ENCODE data around the gene FANCI. TPM values are rescaled to one million over a fixed set of nuclear protein-coding genes. Genes with fewer than 3 reads are reported as not detected.

The FANCI gene
- total and polyA plus RNA-seq, 4 donors: 3.2 to 11.9 (median 6.3) TPM

DNA sequence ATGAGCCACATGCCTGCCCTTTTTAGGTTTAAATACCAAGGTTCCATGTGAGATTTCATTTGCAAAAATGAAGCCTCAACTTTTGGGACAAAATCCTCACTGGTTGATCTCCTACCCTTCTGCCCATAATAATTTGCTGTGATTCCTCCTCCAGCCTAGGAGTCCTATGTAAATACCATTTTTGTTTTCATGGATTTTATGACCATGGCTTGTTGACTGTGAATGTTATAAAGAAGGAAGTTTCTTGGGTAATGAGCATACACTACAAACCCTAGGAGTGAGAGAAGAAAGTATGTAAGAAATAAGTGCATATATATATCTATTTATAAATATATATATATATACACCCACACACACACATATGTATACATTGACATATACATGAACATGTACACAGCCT is 35.5 kb upstream of the FANCI start:
- Histone ChIP-seq H3K27ac (ENCODE audit: low read depth in 1 of 2, low read length in 1 of 2) (no peak overlapping the region), H3K4me3 (no peak overlapping the region), H3K36me3 (ENCODE audit: control insufficient read depth in 4 of 4, insufficient read depth in 4 of 4, low read length in 4 of 4) (peaks cover 0 to 2% (median 0%) of the 10 kb centered on the region in 4 donors), H3K9ac (ENCODE audit: insufficient read depth in 1 of 2, low read length in 2 of 2) (no peak overlapping the region), H3K9me3 (ENCODE audit: control insufficient read depth in 4 of 4, insufficient read depth in 3 of 4, low read length in 3 of 4) (no peaks in the 10 kb centered on the region), H3K4me1 (ENCODE audit: control insufficient read depth in 5 of 5, insufficient read depth in 5 of 5, low read length in 5 of 5) (peaks cover 0 to 5% (median 0%) of the 10 kb centered on the region in 5 donors), H3K27me3 (ENCODE audit: control insufficient read depth in 3 of 3, insufficient read depth in 3 of 3, low read length in 2 of 3) (no peaks in the 10 kb centered on the region)
- no peak for DNase-seq
- no peak for ATAC-seq (ENCODE audit: insufficient read depth, low FRiP score)
- TF ChIP-seq, protein P1, sequence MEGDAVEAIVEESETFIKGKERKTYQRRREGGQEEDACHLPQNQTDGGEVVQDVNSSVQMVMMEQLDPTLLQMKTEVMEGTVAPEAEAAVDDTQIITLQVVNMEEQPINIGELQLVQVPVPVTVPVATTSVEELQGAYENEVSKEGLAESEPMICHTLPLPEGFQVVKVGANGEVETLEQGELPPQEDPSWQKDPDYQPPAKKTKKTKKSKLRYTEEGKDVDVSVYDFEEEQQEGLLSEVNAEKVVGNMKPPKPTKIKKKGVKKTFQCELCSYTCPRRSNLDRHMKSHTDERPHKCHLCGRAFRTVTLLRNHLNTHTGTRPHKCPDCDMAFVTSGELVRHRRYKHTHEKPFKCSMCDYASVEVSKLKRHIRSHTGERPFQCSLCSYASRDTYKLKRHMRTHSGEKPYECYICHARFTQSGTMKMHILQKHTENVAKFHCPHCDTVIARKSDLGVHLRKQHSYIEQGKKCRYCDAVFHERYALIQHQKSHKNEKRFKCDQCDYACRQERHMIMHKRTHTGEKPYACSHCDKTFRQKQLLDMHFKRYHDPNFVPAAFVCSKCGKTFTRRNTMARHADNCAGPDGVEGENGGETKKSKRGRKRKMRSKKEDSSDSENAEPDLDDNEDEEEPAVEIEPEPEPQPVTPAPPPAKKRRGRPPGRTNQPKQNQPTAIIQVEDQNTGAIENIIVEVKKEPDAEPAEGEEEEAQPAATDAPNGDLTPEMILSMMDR (IDR thresholded peaks at IDR 0.05; ENCODE audit: control extremely low read depth, extremely low read depth): no peak

DNA sequence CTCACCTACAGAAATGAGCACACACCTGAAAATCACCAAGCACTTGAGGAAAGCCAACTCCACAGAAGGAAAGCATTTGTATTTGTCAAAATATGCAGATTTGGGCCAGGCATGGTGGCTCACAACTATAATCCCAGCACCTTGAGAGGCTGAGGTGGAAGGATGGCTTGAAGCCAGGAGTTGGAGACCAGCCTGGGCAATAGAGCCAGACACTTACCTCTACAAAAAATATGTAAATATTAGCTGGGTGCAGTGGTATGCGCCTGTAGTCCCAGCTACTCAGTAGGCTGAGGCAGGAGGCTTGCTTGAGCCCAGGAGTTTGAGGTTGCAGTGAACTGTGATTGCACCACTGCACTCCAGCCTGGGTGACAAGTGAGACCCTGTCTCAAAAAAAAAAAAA is 34.7 kb upstream of the FANCI start:
- DNase-seq: no peak
- WGBS, 2 donors: 70 to 100% methylated on average over 1 of the region's 1 CpG
- Histone ChIP-seq H3K9ac (ENCODE audit: insufficient read depth in 1 of 2, low read length in 2 of 2) (no peak overlapping the region), H3K36me3 (ENCODE audit: control insufficient read depth in 4 of 4, insufficient read depth in 4 of 4, low read length in 4 of 4) (peaks cover 0 to 2% (median 0%) of the 10 kb centered on the region in 4 donors), H3K4me3 (no peak overlapping the region), H3K9me3 (ENCODE audit: control insufficient read depth in 4 of 4, insufficient read depth in 3 of 4, low read length in 3 of 4) (no peaks in the 10 kb centered on the region), H3K4me1 (ENCODE audit: control insufficient read depth in 5 of 5, insufficient read depth in 5 of 5, low read length in 5 of 5) (peaks cover 0 to 5% (median 0%) of the 10 kb centered on the region in 5 donors), H3K27me3 (ENCODE audit: control insufficient read depth in 3 of 3, insufficient read depth in 3 of 3, low read length in 2 of 3) (no peaks in the 10 kb centered on the region), H3K27ac (ENCODE audit: low read depth in 1 of 2, low read length in 1 of 2) (no peak overlapping the region)
- TF ChIP-seq, protein P1 (IDR thresholded peaks at IDR 0.05; ENCODE audit: control extremely low read depth, extremely low read depth): no peak
- no peak for ATAC-seq (ENCODE audit: insufficient read depth, low FRiP score)

DNA sequence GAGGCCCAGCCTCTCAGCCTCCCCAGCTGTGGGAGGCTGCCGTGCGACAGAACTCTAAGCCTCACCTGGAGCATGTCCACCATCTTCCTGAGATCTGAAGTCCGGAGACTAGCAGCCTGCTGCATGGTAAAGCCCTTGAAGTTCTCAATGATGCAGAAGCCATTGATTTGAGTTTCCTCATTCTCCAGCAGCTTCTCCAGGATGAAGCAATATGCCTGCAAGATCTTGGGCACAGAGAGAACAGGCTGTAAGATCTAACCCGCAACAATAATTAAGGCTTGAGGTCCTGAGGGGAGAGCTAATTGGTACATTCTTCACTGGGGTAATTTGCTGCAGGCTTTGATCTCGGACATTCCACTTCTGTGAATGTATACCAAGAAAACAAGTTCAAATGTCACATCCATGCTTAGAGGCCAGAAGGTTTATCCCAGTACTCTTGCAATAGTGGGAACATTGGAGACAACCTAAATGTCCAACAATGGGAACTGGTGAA is 32.1 kb upstream of the FANCI start:
- Histone ChIP-seq H3K9ac (ENCODE audit: insufficient read depth in 1 of 2, low read length in 2 of 2) (no peak overlapping the region), H3K4me3 (no peak overlapping the region), H3K36me3 (ENCODE audit: control insufficient read depth in 4 of 4, insufficient read depth in 4 of 4, low read length in 4 of 4) (no peaks in the 10 kb centered on the region), H3K9me3 (ENCODE audit: control insufficient read depth in 4 of 4, insufficient read depth in 3 of 4, low read length in 3 of 4) (no peaks in the 10 kb centered on the region), H3K4me1 (ENCODE audit: control insufficient read depth in 5 of 5, insufficient read depth in 5 of 5, low read length in 5 of 5) (peaks cover 0 to 5% (median 0%) of the 10 kb centered on the region in 5 donors), H3K27me3 (ENCODE audit: control insufficient read depth in 3 of 3, insufficient read depth in 3 of 3, low read length in 2 of 3) (no peaks in the 10 kb centered on the region), H3K27ac (ENCODE audit: low read depth in 1 of 2, low read length in 1 of 2) (no peak overlapping the region)
- WGBS, 2 donors: 75 to 81% methylated on average over 5 of the region's 5 CpGs
- DNase-seq: no peak
- TF ChIP-seq, protein P1 (IDR thresholded peaks at IDR 0.05; ENCODE audit: control extremely low read depth, extremely low read depth): no peak
- no peak for ATAC-seq (ENCODE audit: insufficient read depth, low FRiP score)

DNA sequence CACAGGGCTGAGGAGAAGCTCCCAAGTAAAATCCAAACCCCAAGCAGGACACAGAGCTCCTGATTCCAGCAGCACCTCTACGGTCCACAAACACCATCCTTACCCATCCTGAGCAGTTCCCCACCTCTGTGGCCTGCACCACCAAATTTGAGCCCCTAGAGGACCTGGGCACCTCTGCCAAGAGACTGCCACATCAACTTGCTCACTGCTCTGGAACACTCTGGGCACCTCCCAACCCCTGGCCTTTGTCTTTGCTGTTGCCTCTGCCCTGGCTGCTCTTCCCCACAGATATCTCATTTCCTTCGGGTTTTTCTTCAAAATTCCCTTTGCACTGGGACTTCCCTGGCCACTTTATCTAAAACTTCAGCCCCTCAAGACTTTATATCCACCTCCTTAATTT is 28.2 kb upstream of the FANCI start:
- H3K27ac ChIP-seq (ENCODE audit: low read depth in 1 of 2, low read length in 1 of 2): no peak overlapping the region
- WGBS, 2 donors: 82 to 93% methylated on average over 2 of the region's 2 CpGs
- TF ChIP-seq, protein P1 (IDR thresholded peaks at IDR 0.05; ENCODE audit: control extremely low read depth, extremely low read depth): no peak
- peaks cover 0 to under 1% (median 0%) of the 10 kb centered on the region in 5 donors for H3K4me1 ChIP-seq (ENCODE audit: control insufficient read depth in 5 of 5, insufficient read depth in 5 of 5, low read length in 5 of 5)
- no peaks in the 10 kb centered on the region for H3K27me3 ChIP-seq (ENCODE audit: control insufficient read depth in 3 of 3, insufficient read depth in 3 of 3, low read length in 2 of 3)
- ATAC-seq (ENCODE audit: insufficient read depth, low FRiP score): no peak
- no peak overlapping the region for H3K9ac ChIP-seq (ENCODE audit: insufficient read depth in 1 of 2, low read length in 2 of 2)
- H3K36me3 ChIP-seq (ENCODE audit: control insufficient read depth in 4 of 4, insufficient read depth in 4 of 4, low read length in 4 of 4): no peaks in the 10 kb centered on the region
- DNase-seq: no peak
- no peak overlapping the region for H3K4me3 ChIP-seq
- H3K9me3 ChIP-seq (ENCODE audit: control insufficient read depth in 4 of 4, insufficient read depth in 3 of 4, low read length in 3 of 4): no peaks in the 10 kb centered on the region

All from lung (tissue), 12 donors.